Endodermal cell (in vitro differentiated cells): Measurements from ENCODE around the gene TSEN15. TPM values are rescaled to one million over a fixed set of nuclear protein-coding genes. Genes with fewer than 3 reads are reported as not detected.

Source experiments
- DNase-seq: peaks from one replicate; pipeline ENCODE4 v3.0.0-alpha.2; 2017
- H3K27ac ChIP-seq: 2 replicates; pipeline ENCODE4 v1.5.1; 2013; ENCODE audit warnings: mild to moderate bottlenecking, low read depth, low read length, moderate library complexity
- H3K27me3 ChIP-seq: 2 replicates; pipeline ENCODE4 v1.6.1; 2013; ENCODE audit warnings: mild to moderate bottlenecking, low read length, moderate library complexity; ENCODE audit not compliant: insufficient read depth, control insufficient read depth, poor library complexity, severe bottlenecking
- H3K36me3 ChIP-seq: 2 replicates; pipeline ENCODE4 v1.7.0; 2013; ENCODE audit warnings: mild to moderate bottlenecking, low read length, moderate library complexity; ENCODE audit not compliant: control insufficient read depth, insufficient read depth
- H3K4me1 ChIP-seq: one replicate; pipeline ENCODE4 v1.7.0; 2013; ENCODE audit warnings: low read length; ENCODE audit not compliant: control insufficient read depth, insufficient read depth
- H3K4me3 ChIP-seq: 2 replicates; pipeline ENCODE4 v1.5.1; 2013; ENCODE audit warnings: mild to moderate bottlenecking, low read length, moderate library complexity
- H3K9ac ChIP-seq: 2 replicates; pipeline ENCODE4 v1.6.1; 2013; ENCODE audit warnings: mild to moderate bottlenecking, low read length, moderate library complexity; ENCODE audit not compliant: poor library complexity, severe bottlenecking; ENCODE audit errors: extremely low read depth
- H3K9me3 ChIP-seq: 2 replicates; pipeline ENCODE4 v1.6.1; 2013; ENCODE audit warnings: mild to moderate bottlenecking, low read length, moderate library complexity; ENCODE audit not compliant: control insufficient read depth
- H3K27ac Mint-ChIP-seq: 2 replicates; pipeline ENCODE4 v1.8.0; 2020; ENCODE audit warnings: mixed read lengths
- H3K27me3 Mint-ChIP-seq: 2 replicates; pipeline ENCODE4 v1.8.0; 2021; ENCODE audit warnings: mild to moderate bottlenecking, mixed read lengths; ENCODE audit not compliant: insufficient read depth
- H3K36me3 Mint-ChIP-seq: 2 replicates; pipeline ENCODE4 v1.8.0; 2020; ENCODE audit warnings: low read depth, mixed read lengths
- H3K4me1 Mint-ChIP-seq: 2 replicates; pipeline ENCODE4 v1.8.0; 2020; ENCODE audit warnings: mixed read lengths
- H3K4me3 Mint-ChIP-seq: 2 replicates; pipeline ENCODE4 v1.8.0; 2020; ENCODE audit warnings: mild to moderate bottlenecking, moderate library complexity, mixed read lengths
- H3K9me3 Mint-ChIP-seq: 2 replicates; pipeline ENCODE4 v1.8.0; 2020; ENCODE audit warnings: mild to moderate bottlenecking, mixed read lengths
- WGBS, 2 experiments: methylation state at CpG; one replicate each; pipeline versions ENCODE4 v1.1.5 to v1.1.7; 2013; ENCODE audit warnings: missing lambda C conversion rate in 2 of 2, mixed read lengths in 1 of 2; ENCODE audit not compliant: insufficient coverage in 1 of 2, insufficient read length in 1 of 2; 5-methylcytosine and 5-hydroxymethylcytosine counted together
- total RNA-seq, 2 donors: library from RNA; stranded (reverse); fragmentation: NEBNext Ultra II Directional in 1 of 2; extraction: Animal tissue kit (Norgen Biotek cat#: 25700) in 1 of 2; gene quantifications; 2 replicates in 1 of 2; 3 replicates in 1 of 2; pipeline ENCODE4 v1.2.1, GENCODE V29; 2021
- TF ChIP-seq, protein P1 (sequence below): fragments of 200-600 bp; sonication (generic); conservative IDR thresholded peaks from 2 replicates; pipeline ENCODE4 v1.5.0; 2021; ENCODE audit warnings: antibody characterized with exemption, mild to moderate bottlenecking

Gene TSEN15
- total RNA-seq, 2 donors from 2014 or later = 20.4 to 22.5 TPM

GRCh38 chr1:184085667-184086066 lies 34.1 kb downstream of the TSEN15 start:
- TF ChIP-seq, protein P1, sequence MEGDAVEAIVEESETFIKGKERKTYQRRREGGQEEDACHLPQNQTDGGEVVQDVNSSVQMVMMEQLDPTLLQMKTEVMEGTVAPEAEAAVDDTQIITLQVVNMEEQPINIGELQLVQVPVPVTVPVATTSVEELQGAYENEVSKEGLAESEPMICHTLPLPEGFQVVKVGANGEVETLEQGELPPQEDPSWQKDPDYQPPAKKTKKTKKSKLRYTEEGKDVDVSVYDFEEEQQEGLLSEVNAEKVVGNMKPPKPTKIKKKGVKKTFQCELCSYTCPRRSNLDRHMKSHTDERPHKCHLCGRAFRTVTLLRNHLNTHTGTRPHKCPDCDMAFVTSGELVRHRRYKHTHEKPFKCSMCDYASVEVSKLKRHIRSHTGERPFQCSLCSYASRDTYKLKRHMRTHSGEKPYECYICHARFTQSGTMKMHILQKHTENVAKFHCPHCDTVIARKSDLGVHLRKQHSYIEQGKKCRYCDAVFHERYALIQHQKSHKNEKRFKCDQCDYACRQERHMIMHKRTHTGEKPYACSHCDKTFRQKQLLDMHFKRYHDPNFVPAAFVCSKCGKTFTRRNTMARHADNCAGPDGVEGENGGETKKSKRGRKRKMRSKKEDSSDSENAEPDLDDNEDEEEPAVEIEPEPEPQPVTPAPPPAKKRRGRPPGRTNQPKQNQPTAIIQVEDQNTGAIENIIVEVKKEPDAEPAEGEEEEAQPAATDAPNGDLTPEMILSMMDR = no peak

DNA sequence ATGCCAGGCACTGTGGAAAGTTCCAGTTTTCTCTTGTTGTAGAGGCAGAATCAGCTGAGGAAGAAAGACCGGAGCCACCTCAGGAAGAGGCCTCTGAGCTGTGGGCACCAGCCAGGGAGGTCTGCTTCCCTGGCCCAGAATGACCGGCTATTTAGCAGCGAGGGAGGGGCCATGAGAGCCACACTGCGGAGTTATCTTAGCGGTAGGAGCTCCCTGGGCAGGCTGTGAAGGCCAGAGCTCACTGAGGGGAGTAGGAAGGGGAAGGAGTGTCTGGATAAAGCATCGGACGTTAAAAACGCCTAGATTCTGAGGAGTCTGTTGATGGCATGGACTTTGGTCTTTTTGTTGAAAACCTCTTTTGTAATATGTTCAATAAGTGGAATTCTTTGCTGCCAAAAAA lies 36.5 kb downstream of the TSEN15 start:
- Mint-ChIP-seq H3K9me3 (no peaks in the 10 kb centered on the region), H3K4me1 (peaks cover 2% of the 10 kb centered on the region), H3K27ac (no peak overlapping the region), H3K27me3 (peaks cover 18% of the 10 kb centered on the region), H3K4me3 (no peak overlapping the region), H3K36me3 (no peaks in the 10 kb centered on the region)
- no peak for DNase-seq
- 88% methylated on average over 7 to 8 of the region's 8 CpGs for WGBS, 2 experiments
- H3K9me3 ChIP-seq = no peaks in the 10 kb centered on the region
- TF ChIP-seq, protein P1 = no peak
- no peak overlapping the region for H3K9ac ChIP-seq
- no peaks in the 10 kb centered on the region for H3K4me1 ChIP-seq
- no peaks in the 10 kb centered on the region for H3K36me3 ChIP-seq
- H3K4me3 ChIP-seq = no peak overlapping the region
- H3K27ac ChIP-seq = no peak overlapping the region
- peaks cover 5% of the 10 kb centered on the region for H3K27me3 ChIP-seq

More at GRCh38 chr1:184085667-184086066, 34.1 kb downstream of the TSEN15 start:
- no peak for DNase-seq
- H3K4me3 ChIP-seq = no peak overlapping the region
- H3K36me3 ChIP-seq = no peaks in the 10 kb centered on the region
- Mint-ChIP-seq H3K4me1 (peaks cover 2% of the 10 kb centered on the region), H3K27ac (no peak overlapping the region), H3K36me3 (no peaks in the 10 kb centered on the region), H3K9me3 (no peaks in the 10 kb centered on the region), H3K27me3 (peaks cover 24% of the 10 kb centered on the region), H3K4me3 (no peak overlapping the region)
- H3K9ac ChIP-seq = no peak overlapping the region
- no peaks in the 10 kb centered on the region for H3K4me1 ChIP-seq
- H3K27ac ChIP-seq = no peak overlapping the region
- H3K9me3 ChIP-seq = no peaks in the 10 kb centered on the region
- peaks cover 13% of the 10 kb centered on the region for H3K27me3 ChIP-seq

- DNase-seq = no peak
- H3K27me3 Mint-ChIP-seq = peaks cover 14% of the 10 kb centered on the region
- H3K27ac ChIP-seq = no peak overlapping the region
- H3K36me3 Mint-ChIP-seq = no peaks in the 10 kb centered on the region
- H3K9ac ChIP-seq = no peak overlapping the region
- 92% methylated on average over 2 of the region's 2 CpGs for WGBS, 2 experiments
- H3K36me3 ChIP-seq = no peaks in the 10 kb centered on the region
- no peak overlapping the region for H3K4me3 Mint-ChIP-seq
- H3K4me3 ChIP-seq = no peak overlapping the region
- no peaks in the 10 kb centered on the region for H3K27me3 ChIP-seq
- no peaks in the 10 kb centered on the region for H3K4me1 ChIP-seq
- peaks cover 10% of the 10 kb centered on the region for H3K4me1 Mint-ChIP-seq
- H3K9me3 ChIP-seq = no peaks in the 10 kb centered on the region
- no peaks in the 10 kb centered on the region for H3K9me3 Mint-ChIP-seq
- no peak overlapping the region for H3K27ac Mint-ChIP-seq
- TF ChIP-seq, protein P1 = no peak
Measured at GRCh38 chr1:184093071-184093470, 41.5 kb downstream of the TSEN15 start.
